ENCODE data around the gene TMEM184A.

GRCh38 chr7:1509226-1509625 lies 46.8 kb downstream of the TMEM184A start:
- no peak for TF ChIP-seq CTCF (IDR thresholded peaks at IDR 0.05)
- TF ChIP-seq POLR2A (IDR thresholded peaks at IDR 0.05): no peak
